ENCODE measurements around the gene CFTR.

- TF ChIP-seq CTCF (IDR thresholded peaks at IDR 0.05): no peak
- no peak for TF ChIP-seq REST (IDR thresholded peaks at IDR 0.05; ENCODE audit: insufficient read depth in 1 of 2, low read depth in 2 of 2, low read length in 1 of 2)
- TF ChIP-seq TCF7L2 (IDR thresholded peaks at IDR 0.05; ENCODE audit: low read depth, low read length): no peak
- TF ChIP-seq POLR2AphosphoS5 (IDR thresholded peaks at IDR 0.05; ENCODE audit: low read depth, low read length): no peak
- no peak for TF ChIP-seq SIN3A (IDR thresholded peaks at IDR 0.05; ENCODE audit: borderline replicate concordance, insufficient read depth, low read depth, low read length)
Measured at GRCh38 chr7:117665368-117665767, 185.5 kb downstream of the CFTR start.
